HG03066 (cell line): ENCODE measurements around the gene IL2RA.
"Not testable (repeated sequence)": the region's sequence is repeated elsewhere in the genome, so short reads cannot be mapped to it uniquely, and the experiment has no call there.

Experiments used
- ATAC-seq: cut with Tn5 transposase; IDR thresholded peaks from one replicate; pipeline ENCODE4 v1.9.1; 2021; ENCODE audit warnings: low read depth; ENCODE audit not compliant: unreplicated experiment

IL2RA gene

GRCh38 chr10:6018422-6018821 lies 43.7 kb downstream of the IL2RA start:
- ATAC-seq: no peak

GRCh38 chr10:6017781-6018354 lies 44.3 kb downstream of the IL2RA start:
- ATAC-seq: no peak

- no peak for ATAC-seq
Observed at GRCh38 chr10:6014241-6014761, 47.9 kb downstream of the IL2RA start.

GRCh38 chr10:6013413-6014192 lies 48.6 kb downstream of the IL2RA start:
- no peak for ATAC-seq

- ATAC-seq: no peak
Observed at GRCh38 chr10:6012121-6012905, 49.9 kb downstream of the IL2RA start.

GRCh38 chr10:6011558-6011957 lies 50.6 kb downstream of the IL2RA start:
- ATAC-seq: no peak

- no peak for ATAC-seq
Observed at GRCh38 chr10:6010569-6010968, 51.6 kb downstream of the IL2RA start.

GRCh38 chr10:6009961-6010360 lies 52.2 kb downstream of the IL2RA start:
- no peak for ATAC-seq

- ATAC-seq: no peak
Observed at GRCh38 chr10:6009150-6009549, 53.0 kb downstream of the IL2RA start.

GRCh38 chr10:6008497-6009142 lies 53.5 kb downstream of the IL2RA start:
- no peak for ATAC-seq

GRCh38 chr10:6006991-6007390 lies 55.2 kb downstream of the IL2RA start:
- ATAC-seq: no peak

GRCh38 chr10:6006546-6006945 lies 55.6 kb downstream of the IL2RA start:
- ATAC-seq: no peak

GRCh38 chr10:6005856-6006395 lies 56.2 kb downstream of the IL2RA start:
- ATAC-seq: no peak

- ATAC-seq: not testable (repeated sequence)
Observed at GRCh38 chr10:6005161-6005804, 56.9 kb downstream of the IL2RA start.

- ATAC-seq: no peak
Observed at GRCh38 chr10:6002809-6003510, 59.2 kb downstream of the IL2RA start.

- ATAC-seq: no peak
Observed at GRCh38 chr10:5999440-6000165, 62.6 kb downstream of the IL2RA start.

- ATAC-seq: no peak
Observed at GRCh38 chr10:5996696-5997095, 65.5 kb downstream of the IL2RA start.

GRCh38 chr10:5992398-5992797 lies 69.8 kb downstream of the IL2RA start:
- no peak for ATAC-seq

- ATAC-seq: no peak
Observed at GRCh38 chr10:5991708-5992107, 70.5 kb downstream of the IL2RA start.
